HG02840 (cell line): ENCODE results near the gene CCSER1.
"Not testable (repeated sequence)": the region's sequence is repeated elsewhere in the genome, so short reads cannot be mapped to it uniquely, and the experiment has no call there.

Source experiments
- ATAC-seq: cut with Tn5 transposase; IDR thresholded peaks from one replicate; pipeline ENCODE4 v1.9.1; 2021; ENCODE audit warnings: mild to moderate bottlenecking, moderate library complexity, moderate number of reproducible peaks; ENCODE audit not compliant: unreplicated experiment, low FRiP score

CCSER1 gene

GRCh38 chr4:91092398-91092980 is 965.3 kb downstream of the CCSER1 start:
- ATAC-seq, result no peak

DNA sequence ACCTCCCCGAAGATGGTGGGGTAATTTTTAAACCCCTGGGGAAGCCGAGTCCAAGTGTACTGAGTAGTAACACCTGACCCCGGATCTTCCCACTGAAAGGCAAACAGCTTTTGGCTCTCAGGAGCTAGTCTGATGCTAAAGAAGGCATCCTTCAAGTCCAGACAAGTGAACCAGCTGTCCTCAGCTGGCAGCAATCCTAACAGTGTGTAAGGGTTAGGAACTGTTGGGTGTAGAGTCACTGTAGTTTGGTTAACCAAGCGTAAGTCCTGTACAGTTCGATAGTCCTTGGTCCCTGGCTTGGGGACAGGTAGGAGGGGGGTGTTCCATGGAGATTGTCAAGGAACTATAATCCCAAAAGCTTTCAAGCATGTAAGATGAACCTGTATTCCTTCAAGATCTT is 967.0 kb downstream of the CCSER1 start:
- not testable (repeated sequence) for ATAC-seq

DNA sequence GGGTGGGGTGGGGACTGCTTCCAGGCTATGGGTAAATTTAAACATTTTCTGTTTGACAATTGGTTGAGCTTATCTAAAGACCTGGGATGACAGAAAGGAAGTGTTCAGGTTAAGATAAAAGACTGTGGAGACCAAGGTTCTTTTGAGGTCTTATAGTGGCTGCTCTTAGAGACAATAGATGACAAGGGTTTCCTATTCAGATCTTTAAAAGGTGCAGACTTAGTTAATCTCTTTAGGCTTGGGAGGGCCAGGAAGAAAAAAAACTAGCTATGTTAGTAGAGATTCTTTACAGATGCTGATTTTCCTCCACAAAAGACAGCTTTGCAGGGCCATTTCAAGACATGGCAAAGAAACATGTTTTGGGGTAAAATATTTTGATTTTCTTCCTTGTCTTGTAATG is 972.5 kb downstream of the CCSER1 start:
- ATAC-seq, result no peak

- ATAC-seq, result no peak
These were observed 981.6 kb downstream of the CCSER1 start for GRCh38 chr4:91108751-91109150.

- ATAC-seq, result no peak
These were observed 984.4 kb downstream of the CCSER1 start for GRCh38 chr4:91111556-91111955.

GRCh38 chr4:91113130-91113706 is 986.0 kb downstream of the CCSER1 start:
- ATAC-seq, result no peak

- ATAC-seq, result no peak
These were observed 987.2 kb downstream of the CCSER1 start for GRCh38 chr4:91114386-91114785.

DNA sequence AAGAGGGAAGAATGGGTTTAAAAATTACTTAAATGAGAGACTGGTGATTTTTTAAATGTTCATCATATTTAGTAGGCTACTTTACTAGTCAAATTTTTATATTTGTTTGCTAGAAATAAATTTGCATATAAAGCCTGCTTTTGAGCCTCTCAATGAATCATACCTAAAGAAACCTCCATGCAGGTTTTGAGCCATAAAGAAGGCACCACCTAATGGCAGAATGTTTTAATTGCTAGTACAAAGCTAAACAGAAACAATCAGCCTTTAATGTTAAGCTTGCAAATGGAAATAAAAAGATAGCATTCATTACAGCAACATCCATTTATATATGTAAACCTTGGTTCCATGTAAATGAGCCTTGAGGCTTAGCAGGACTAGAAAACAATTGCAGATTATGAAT is 989.7 kb downstream of the CCSER1 start:
- no peak for ATAC-seq

GRCh38 chr4:91118597-91118996 is 991.4 kb downstream of the CCSER1 start:
- ATAC-seq, result peak; percentile 68

GRCh38 chr4:91123742-91124141 is 996.5 kb downstream of the CCSER1 start:
- ATAC-seq, result no peak

- no peak for ATAC-seq
These were observed 1000.0 kb downstream of the CCSER1 start for GRCh38 chr4:91127192-91127591.

DNA sequence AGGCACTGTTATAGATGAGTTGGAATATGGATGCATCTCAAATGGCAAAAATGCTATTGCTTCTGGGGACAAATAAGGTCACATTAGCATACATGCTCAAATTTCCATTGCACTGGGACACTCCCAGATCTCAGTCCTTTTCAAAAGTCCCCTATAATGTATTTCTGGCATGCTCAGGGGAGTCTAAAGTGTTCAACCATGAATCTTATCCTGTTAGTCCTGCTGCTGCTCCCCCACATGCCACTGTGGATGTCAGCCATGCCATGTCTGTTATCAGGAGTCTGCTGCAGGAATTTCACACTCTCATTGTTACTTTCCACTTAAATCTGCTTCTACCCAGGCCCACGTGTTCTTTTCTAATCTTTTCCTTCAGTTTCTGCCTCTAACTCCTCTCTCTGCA is 1000.6 kb downstream of the CCSER1 start:
- no peak for ATAC-seq

DNA sequence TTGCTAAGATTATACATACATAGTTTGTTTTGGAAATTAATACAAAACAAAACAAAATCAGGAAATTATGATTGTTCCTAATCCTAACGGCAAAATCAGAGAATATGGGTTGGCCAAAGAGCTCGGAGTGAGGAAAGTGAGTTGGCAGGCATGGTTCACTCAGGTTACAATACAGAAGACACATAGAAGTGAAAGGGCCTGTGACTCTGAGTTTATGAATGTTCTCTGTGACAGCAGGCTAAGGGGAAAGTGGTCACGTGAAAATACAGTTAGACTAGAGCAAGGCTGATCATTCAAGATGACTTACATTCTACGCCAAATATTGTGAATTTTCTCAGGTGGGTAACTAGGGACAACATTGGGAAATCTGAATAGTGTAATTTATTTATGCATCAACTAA is 1001.3 kb downstream of the CCSER1 start:
- ATAC-seq, result no peak

- ATAC-seq, result no peak
These were observed 1019.9 kb downstream of the CCSER1 start for GRCh38 chr4:91147067-91147466.

DNA sequence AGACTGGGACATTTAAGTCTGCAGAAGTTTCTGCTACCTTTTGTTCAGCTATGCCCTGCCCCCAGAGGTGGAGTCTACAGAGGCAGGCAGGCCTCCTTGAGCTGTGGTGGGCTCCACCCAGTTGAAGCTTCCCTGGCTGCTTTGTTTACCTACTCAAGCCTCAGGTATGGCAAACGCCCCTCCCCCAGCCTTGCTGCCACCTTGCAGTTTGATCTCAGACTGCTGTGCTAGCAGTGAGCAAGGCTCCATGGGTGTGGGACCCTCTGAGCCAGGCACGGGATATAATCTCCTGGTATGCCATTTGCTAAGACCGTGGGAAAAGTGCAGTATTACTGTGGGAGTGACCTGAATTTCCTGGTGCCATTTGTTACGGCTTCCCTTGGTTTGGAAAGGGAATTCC is 1026.8 kb downstream of the CCSER1 start:
- not testable (repeated sequence) for ATAC-seq

GRCh38 chr4:91167864-91168653 is 1040.9 kb downstream of the CCSER1 start:
- ATAC-seq, result not testable (repeated sequence)

DNA sequence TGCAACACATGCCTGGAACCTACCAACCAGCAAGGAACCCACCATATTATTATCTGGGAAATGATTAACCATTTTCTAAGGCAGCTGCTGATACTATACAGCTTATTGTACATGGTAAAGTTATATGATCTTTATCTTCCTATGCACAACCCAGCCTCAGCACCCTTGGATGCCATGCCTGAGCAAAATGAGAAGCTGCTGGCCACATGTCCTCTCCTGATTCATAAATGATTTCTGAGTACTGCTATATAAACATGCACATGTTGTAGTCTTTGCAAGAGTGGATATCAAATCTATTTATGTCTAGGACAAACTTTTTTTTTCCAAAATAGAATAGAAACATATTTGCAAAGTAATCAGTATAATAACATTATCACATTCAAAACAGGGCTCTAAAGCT is 1043.6 kb downstream of the CCSER1 start:
- no peak for ATAC-seq

DNA sequence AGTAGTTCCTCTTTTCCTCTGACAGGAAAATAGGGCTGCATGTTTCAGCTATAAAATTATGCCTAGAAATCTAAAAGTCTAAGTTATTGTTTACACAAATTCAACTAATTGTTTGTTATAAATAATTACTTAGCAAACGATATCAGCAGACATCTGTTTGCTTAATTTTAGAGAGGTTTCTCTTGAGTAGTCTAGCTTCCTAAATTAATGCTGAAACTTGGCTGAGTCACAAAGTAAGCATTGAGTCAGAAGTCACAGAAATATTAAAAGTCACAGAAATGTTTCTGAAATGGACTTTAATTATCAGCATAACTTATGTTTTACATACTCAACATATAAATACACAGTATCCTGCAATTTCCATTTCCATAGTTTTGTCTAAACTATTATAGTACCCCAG is 1044.0 kb downstream of the CCSER1 start:
- ATAC-seq, result no peak

DNA sequence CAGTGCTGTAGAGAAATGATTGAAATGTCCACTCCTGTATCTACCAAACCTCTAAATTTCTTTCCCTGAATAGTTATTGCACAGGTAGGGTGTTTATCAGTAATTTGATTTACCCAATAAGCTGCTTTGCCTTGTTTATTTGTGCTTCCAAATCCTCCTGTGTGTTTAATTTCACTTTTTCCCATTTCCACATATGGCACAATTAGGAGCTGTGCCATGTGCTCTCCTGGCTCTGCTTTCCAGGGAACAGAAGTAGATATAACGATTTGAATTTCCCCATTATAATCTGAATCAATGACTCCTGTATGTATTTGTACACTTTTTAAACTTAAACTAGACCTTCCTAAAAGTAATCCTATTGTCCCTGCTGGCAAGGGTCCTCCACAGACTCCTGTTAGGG is 1057.9 kb downstream of the CCSER1 start:
- not testable (repeated sequence) for ATAC-seq

- ATAC-seq, result no peak
These were observed 1071.8 kb downstream of the CCSER1 start for GRCh38 chr4:91198951-91199350.

GRCh38 chr4:91207535-91207934 is 1080.3 kb downstream of the CCSER1 start:
- no peak for ATAC-seq

GRCh38 chr4:91212211-91212610 is 1085.0 kb downstream of the CCSER1 start:
- no peak for ATAC-seq
